Mucosa of rectum (tissue), 2 donors: ENCODE measurements around the gene RPTOR.

Source experiments
- H3K27ac ChIP-seq, 2 donors: one replicate each; pipeline ENCODE4 v1.7.0; 2013; ENCODE audit warnings: inconsistent platforms in 2 of 2, low read depth in 2 of 2, low read length in 2 of 2
- H3K27me3 ChIP-seq, 2 donors: one replicate each; pipeline ENCODE4 v1.7.0; 2013; ENCODE audit warnings: low read length in 2 of 2; ENCODE audit not compliant: control insufficient read depth in 2 of 2, insufficient read depth in 2 of 2
- H3K36me3 ChIP-seq, 2 donors: one replicate each; pipeline ENCODE4 v1.7.0; 2013; ENCODE audit warnings: low read length in 2 of 2; ENCODE audit not compliant: control insufficient read depth in 2 of 2, insufficient read depth in 2 of 2
- H3K4me1 ChIP-seq, 2 donors: one replicate each; pipeline ENCODE4 v1.7.0; 2013; ENCODE audit warnings: low read length in 2 of 2, mild to moderate bottlenecking in 1 of 2; ENCODE audit not compliant: control insufficient read depth in 2 of 2, insufficient read depth in 2 of 2
- H3K4me3 ChIP-seq, 2 donors: one replicate each; pipeline ENCODE4 v1.7.0; 2013; ENCODE audit warnings: low read length in 2 of 2
- H3K9ac ChIP-seq, 2 donors: one replicate each; pipeline ENCODE4 v1.7.0; 2013; ENCODE audit warnings: low read length in 2 of 2, low read depth in 1 of 2, mild to moderate bottlenecking in 1 of 2
- H3K9me3 ChIP-seq, 2 donors: one replicate each; pipeline ENCODE4 v1.7.0; 2013; ENCODE audit warnings: low read length in 2 of 2; ENCODE audit not compliant: control insufficient read depth in 2 of 2
- donor health status: healthy.
- donor health status: Normal muscosa, but diverticular disease.

Gene RPTOR

DNA sequence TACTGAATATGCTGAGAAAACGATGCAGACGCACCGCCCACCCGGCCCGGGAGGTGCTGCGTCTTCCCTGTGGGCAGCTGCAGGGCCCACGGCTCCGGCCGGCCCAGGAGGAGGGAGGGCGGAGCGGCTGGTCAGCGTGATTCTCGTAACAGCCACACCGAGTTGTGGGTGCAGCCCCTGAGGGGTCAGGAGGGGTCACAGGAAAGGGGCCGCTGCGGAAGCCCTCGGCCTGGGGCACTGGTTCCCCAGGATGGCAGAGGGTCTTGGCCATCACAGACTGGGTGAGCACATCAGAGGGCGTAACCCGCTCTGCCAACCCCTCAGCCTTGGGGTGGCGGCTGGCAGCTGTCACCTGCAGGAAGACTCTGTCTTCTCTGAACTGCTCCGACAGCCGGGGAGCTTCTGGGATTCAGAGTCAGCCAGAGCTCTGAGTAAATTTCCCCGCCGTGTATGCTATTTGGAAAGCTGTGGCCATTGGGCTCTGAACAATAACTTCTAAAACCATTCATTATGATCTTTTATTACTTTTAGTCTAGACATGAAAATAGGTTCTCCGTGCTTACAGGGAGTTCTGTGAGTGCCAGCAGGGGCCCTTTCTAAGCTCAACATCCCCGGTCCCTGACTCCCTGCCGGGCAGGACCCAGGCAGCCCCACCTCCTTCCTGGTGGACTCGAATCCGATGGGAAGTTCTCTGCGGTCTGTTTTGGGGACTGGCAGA, 359.6 kb downstream of the RPTOR start:
- no peaks in the 10 kb centered on the region for H3K9me3 ChIP-seq
- H3K27me3 ChIP-seq: no peaks in the 10 kb centered on the region
- H3K36me3 ChIP-seq: peaks cover 0 to 4% of the 10 kb centered on the region in 2 donors
- H3K9ac ChIP-seq: no peak overlapping the region
- no peak overlapping the region for H3K4me3 ChIP-seq
- peaks cover 4 to 15% of the 10 kb centered on the region in 2 donors for H3K4me1 ChIP-seq
- no peak overlapping the region for H3K27ac ChIP-seq

GRCh38 chr17:80905586-80906230, 361.1 kb downstream of the RPTOR start:
- Histone ChIP-seq H3K4me3 (no peak overlapping the region), H3K27me3 (no peaks in the 10 kb centered on the region), H3K9me3 (no peaks in the 10 kb centered on the region), H3K27ac (no peak overlapping the region), H3K9ac (no peak overlapping the region), H3K4me1 (peaks cover under 1 to 4% of the 10 kb centered on the region in 2 donors), H3K36me3 (peaks cover 0 to 6% of the 10 kb centered on the region in 2 donors)

DNA sequence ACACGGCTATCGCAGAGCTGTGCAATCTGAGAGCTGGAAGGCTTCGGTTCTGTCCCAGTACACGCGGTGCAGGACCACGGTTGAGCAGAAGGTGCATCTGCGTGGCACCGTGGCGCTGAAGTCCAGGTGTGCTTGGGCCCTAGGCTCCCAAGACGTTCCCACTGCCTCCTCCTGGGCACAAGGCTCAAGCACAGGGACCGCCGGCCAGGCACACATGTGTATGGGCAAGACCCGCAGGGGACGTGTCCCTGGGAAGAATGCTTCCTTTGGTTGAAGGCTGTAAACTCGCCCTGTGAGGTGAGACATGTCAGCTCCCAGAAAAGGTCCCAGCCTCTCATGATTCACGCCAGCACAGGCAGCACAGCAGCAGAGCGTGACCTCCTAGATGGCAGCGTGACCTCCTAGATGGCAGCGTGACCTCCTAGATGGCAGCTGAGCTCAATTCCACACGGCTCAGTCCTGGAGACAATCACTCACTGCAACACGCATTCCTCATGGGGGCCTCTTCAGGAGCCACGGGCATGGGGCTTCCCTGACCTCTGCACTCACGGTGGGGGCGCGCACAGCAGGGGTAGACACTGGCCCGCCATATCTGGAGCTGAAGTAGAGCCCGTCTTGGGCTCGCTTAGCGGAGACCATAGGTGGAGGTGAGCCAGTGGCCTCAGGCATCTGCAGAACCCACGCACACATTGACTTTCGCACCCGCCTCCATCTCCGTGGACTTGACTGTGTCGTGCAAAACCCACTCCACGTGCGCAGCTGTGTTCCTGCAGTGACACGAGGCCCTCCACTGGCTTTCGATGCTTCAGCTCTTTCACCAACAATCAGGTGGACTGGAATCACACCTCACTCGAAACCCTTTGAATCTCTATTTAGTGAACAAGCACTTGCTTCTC, 362.0 kb downstream of the RPTOR start:
- H3K9me3 ChIP-seq: no peaks in the 10 kb centered on the region
- no peak overlapping the region for H3K4me3 ChIP-seq
- H3K4me1 ChIP-seq: no peaks in the 10 kb centered on the region
- no peaks in the 10 kb centered on the region for H3K27me3 ChIP-seq
- peaks cover 0 to 7% of the 10 kb centered on the region in 2 donors for H3K36me3 ChIP-seq
- no peak overlapping the region for H3K27ac ChIP-seq
- H3K9ac ChIP-seq: no peak overlapping the region

- no peak overlapping the region for H3K27ac ChIP-seq
- no peak overlapping the region for H3K9ac ChIP-seq
- H3K27me3 ChIP-seq: no peaks in the 10 kb centered on the region
- no peak overlapping the region for H3K4me3 ChIP-seq
- no peaks in the 10 kb centered on the region for H3K4me1 ChIP-seq
- peaks cover 0 to 10% of the 10 kb centered on the region in 2 donors for H3K36me3 ChIP-seq
- no peaks in the 10 kb centered on the region for H3K9me3 ChIP-seq
Observed at GRCh38 chr17:80907281-80907680, 362.6 kb downstream of the RPTOR start.

DNA sequence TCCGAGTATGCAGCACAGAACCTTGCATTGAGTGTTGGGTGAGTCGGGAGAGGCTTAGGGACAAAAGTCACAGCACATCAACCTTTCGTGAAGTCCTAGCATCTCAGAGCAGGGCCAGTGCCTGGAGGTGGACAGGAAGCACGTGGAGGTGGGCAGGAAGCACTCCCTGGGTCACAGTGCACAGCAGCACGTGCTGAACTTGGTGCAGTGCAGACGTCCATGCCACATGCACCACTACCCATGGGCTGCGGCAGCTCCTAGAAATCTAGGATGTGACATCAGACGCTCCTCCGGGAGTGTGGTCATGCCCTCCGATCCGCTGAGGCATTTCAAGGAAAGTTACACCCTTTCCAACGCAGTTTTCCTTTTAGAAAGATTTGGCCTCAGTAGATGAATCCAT, 363.6 kb downstream of the RPTOR start:
- H3K4me1 ChIP-seq: no peaks in the 10 kb centered on the region
- H3K4me3 ChIP-seq: no peak overlapping the region
- H3K9me3 ChIP-seq: no peaks in the 10 kb centered on the region
- no peak overlapping the region for H3K27ac ChIP-seq
- H3K27me3 ChIP-seq: no peaks in the 10 kb centered on the region
- H3K9ac ChIP-seq: no peak overlapping the region
- H3K36me3 ChIP-seq: peaks cover 4 to 10% of the 10 kb centered on the region in 2 donors

GRCh38 chr17:80908776-80909175, 364.1 kb downstream of the RPTOR start:
- no peaks in the 10 kb centered on the region for H3K27me3 ChIP-seq
- no peak overlapping the region for H3K4me3 ChIP-seq

DNA sequence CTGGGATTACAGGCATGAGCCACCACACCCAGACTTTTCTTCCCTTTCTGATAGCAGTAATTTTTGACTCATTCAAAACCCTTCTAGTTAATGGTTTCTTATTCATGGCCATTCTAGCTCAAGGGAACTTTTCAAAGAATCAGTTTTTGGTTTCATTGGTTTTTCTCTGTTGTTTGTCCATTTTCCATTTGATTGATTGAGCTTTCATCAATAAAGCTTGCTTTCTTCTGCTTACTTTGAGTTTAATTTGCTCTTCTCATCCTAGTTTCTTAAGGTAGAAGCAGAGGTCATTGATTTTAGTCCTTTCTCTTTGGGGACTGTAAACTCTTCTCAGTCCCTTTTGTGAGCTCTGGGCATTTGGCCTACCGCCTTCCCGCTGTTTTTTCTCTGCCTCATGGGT, 365.0 kb downstream of the RPTOR start:
- H3K36me3 ChIP-seq: peaks cover 4 to 10% of the 10 kb centered on the region in 2 donors

More at GRCh38 chr17:80908776-80909175, 364.1 kb downstream of the RPTOR start:
- Histone ChIP-seq H3K4me1 (no peaks in the 10 kb centered on the region), H3K9ac (no peak overlapping the region), H3K36me3 (peaks cover 4 to 10% of the 10 kb centered on the region in 2 donors), H3K9me3 (no peaks in the 10 kb centered on the region), H3K27ac (no peak overlapping the region)

GRCh38 chr17:80910043-80910442, 365.4 kb downstream of the RPTOR start:
- Histone ChIP-seq H3K27me3 (no peaks in the 10 kb centered on the region), H3K4me3 (no peak overlapping the region), H3K4me1 (no peaks in the 10 kb centered on the region), H3K9me3 (no peaks in the 10 kb centered on the region), H3K36me3 (peaks cover 4 to 10% of the 10 kb centered on the region in 2 donors), H3K9ac (no peak overlapping the region), H3K27ac (no peak overlapping the region)

More for the DNA sequence above, 365.0 kb downstream of the RPTOR start:
- Histone ChIP-seq H3K4me1 (no peaks in the 10 kb centered on the region), H3K4me3 (no peak overlapping the region), H3K27ac (no peak overlapping the region), H3K27me3 (no peaks in the 10 kb centered on the region), H3K9ac (no peak overlapping the region), H3K9me3 (no peaks in the 10 kb centered on the region)

DNA sequence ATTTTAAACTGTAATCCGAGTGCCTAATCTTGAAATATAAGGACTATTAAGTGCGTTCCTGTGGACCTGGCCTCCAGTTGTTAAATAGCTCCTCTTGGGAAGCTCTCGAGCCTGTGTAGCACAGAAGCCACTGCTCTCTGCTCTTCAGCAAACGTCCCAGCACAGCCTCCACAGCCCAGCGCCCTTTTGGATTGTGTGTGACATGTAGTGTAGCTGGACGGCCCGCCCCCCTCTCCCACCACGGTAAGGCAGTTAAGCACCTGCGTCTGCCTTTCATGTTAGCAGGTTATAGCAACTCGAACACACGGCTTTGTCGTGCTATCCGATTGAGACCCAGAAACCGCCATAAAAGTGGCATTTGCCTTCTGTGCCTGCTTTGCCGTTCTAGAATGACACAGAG, 367.8 kb downstream of the RPTOR start:
- no peak overlapping the region for H3K27ac ChIP-seq
- H3K36me3 ChIP-seq: peaks cover 4 to 10% of the 10 kb centered on the region in 2 donors
- H3K4me3 ChIP-seq: no peak overlapping the region
- H3K4me1 ChIP-seq: no peaks in the 10 kb centered on the region
- H3K9me3 ChIP-seq: no peaks in the 10 kb centered on the region
- H3K27me3 ChIP-seq: no peaks in the 10 kb centered on the region
- H3K9ac ChIP-seq: no peak overlapping the region
